Cerebellar nuclear complex (tissue), 1 donor: ENCODE results near the gene CORO7.

Experiments used
- DNase-seq, 2 experiments: peaks; one replicate each; lab custom pipeline; 2025; lab: John Stamatoyannopoulos, UW

CORO7 gene

GRCh38 chr16:4371357-4372000 is 44.9 kb downstream of the CORO7 start, which contains the start of gene VASN:
TSS of gene VASN (plus strand) at chr16:4371848. CDS start at chr16:4380878, 9,030 bp downstream.
- no peak for DNase-seq

GRCh38 chr16:4370570-4371356 is 45.6 kb downstream of the CORO7 start:
- DNase-seq, result no peak

GRCh38 chr16:4370151-4370550 is 46.2 kb downstream of the CORO7 start:
- DNase-seq, result no peak

- DNase-seq, result no peak
Measured at GRCh38 chr16:4369007-4369733, 47.2 kb downstream of the CORO7 start.

GRCh38 chr16:4367393-4367856 is 49.0 kb downstream of the CORO7 start:
- no peak for DNase-seq

GRCh38 chr16:4366016-4366415 is 50.4 kb downstream of the CORO7 start:
- no peak for DNase-seq

- no peak for DNase-seq
Measured at GRCh38 chr16:4365615-4366014, 50.8 kb downstream of the CORO7 start.

GRCh38 chr16:4365014-4365406 is 51.4 kb downstream of the CORO7 start:
- DNase-seq, result no peak

GRCh38 chr16:4364196-4365013 is 52.0 kb downstream of the CORO7 start:
- DNase-seq, result no peak

GRCh38 chr16:4362476-4363135 is 53.8 kb downstream of the CORO7 start:
- no peak for DNase-seq

GRCh38 chr16:4361944-4362311 is 54.5 kb downstream of the CORO7 start:
- no peak for DNase-seq

GRCh38 chr16:4361033-4361943 is 55.1 kb downstream of the CORO7 start:
- no peak for DNase-seq

GRCh38 chr16:4360538-4361021 is 55.8 kb downstream of the CORO7 start:
- DNase-seq, result no peak

GRCh38 chr16:4359914-4360313 is 56.5 kb downstream of the CORO7 start:
- DNase-seq, result no peak

- no peak for DNase-seq
Measured at GRCh38 chr16:4358831-4359561, 57.4 kb downstream of the CORO7 start.

- no peak for DNase-seq
Measured at GRCh38 chr16:4358236-4358635, 58.2 kb downstream of the CORO7 start.

GRCh38 chr16:4356820-4357219 is 59.6 kb downstream of the CORO7 start:
- no peak for DNase-seq

- DNase-seq, result no peak
Measured at GRCh38 chr16:4354512-4355409, 61.6 kb downstream of the CORO7 start.
